ENCODE data around the gene FITM1. TPM values are rescaled to one million over a fixed set of nuclear protein-coding genes. Genes with fewer than 3 reads are reported as not detected.

The FITM1 gene
- polyA plus RNA-seq, 1 experiment, result not detected

DNA sequence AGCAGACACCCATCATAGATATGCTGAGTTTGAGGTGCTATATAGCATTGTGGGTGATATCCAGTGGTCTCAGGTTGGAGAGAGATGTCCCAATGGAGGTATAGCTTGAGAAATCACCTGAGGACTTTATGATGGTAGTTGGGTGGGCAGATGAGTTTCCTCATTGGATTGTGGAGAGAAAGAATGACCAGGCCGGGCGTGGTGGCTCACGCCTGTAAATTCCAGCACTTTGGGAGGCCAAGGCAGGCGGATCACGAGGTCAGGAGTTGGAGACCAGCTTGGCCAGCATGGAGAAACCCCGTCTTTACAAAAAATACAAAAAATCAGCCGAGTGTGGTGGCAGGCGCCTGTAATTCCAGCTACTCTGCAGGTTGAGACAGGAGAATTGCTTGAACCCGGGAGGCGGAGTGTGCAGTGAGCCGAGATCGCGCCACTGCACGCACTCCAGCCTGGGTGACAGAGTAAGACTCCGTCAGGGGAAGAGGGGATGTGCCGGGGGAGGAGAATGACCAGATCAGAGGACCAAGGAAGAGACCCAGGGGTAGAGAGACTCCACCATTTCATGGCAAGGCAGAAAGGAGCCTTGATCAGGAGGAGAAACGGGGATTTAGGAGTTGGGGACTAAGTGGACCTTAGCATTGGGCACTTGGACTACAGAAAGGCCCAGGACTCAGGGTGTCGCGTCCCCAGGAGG is 37.1 kb upstream of the FITM1 start:
- Histone ChIP-seq H3K27ac (ENCODE audit: low read depth, low read length) (peak overlapping the region; percentile 68), H3K9me3 (ENCODE audit: control insufficient read depth, insufficient read depth, low read length) (no peaks in the 10 kb centered on the region; the same call in 1 of the 2 replicates), H3K4me3 (ENCODE audit: low read depth, low read length) (peak overlapping the region; percentile 83), H3K27me3 (ENCODE audit: control insufficient read depth, insufficient read depth, low read length) (no peaks in the 10 kb centered on the region)
- ChIA-PET CTCF (interaction anchor here (0.6 to 9.9 kb wide), 10 partner anchors 13 to 533 kb away, joined by 3 to 212 read pairs (median 5); partner anchors contain the start of genes DCAF11 and NRL), POLR2A (interaction anchor here (0.6 to 3.1 kb wide), 5 partner anchors 9 to 41 kb away, joined by 3 to 36 read pairs (median 4); partner anchors contain the start of genes DCAF11 and NRL)
- no peak for DNase-seq (ENCODE audit: low read depth, low spot score)
- TF ChIP-seq, protein P1, sequence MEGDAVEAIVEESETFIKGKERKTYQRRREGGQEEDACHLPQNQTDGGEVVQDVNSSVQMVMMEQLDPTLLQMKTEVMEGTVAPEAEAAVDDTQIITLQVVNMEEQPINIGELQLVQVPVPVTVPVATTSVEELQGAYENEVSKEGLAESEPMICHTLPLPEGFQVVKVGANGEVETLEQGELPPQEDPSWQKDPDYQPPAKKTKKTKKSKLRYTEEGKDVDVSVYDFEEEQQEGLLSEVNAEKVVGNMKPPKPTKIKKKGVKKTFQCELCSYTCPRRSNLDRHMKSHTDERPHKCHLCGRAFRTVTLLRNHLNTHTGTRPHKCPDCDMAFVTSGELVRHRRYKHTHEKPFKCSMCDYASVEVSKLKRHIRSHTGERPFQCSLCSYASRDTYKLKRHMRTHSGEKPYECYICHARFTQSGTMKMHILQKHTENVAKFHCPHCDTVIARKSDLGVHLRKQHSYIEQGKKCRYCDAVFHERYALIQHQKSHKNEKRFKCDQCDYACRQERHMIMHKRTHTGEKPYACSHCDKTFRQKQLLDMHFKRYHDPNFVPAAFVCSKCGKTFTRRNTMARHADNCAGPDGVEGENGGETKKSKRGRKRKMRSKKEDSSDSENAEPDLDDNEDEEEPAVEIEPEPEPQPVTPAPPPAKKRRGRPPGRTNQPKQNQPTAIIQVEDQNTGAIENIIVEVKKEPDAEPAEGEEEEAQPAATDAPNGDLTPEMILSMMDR (IDR thresholded peaks at IDR 0.05; ENCODE audit: low read depth, low read length), result peak; percentile 8; the same call in 1 of the 2 replicates

DNA sequence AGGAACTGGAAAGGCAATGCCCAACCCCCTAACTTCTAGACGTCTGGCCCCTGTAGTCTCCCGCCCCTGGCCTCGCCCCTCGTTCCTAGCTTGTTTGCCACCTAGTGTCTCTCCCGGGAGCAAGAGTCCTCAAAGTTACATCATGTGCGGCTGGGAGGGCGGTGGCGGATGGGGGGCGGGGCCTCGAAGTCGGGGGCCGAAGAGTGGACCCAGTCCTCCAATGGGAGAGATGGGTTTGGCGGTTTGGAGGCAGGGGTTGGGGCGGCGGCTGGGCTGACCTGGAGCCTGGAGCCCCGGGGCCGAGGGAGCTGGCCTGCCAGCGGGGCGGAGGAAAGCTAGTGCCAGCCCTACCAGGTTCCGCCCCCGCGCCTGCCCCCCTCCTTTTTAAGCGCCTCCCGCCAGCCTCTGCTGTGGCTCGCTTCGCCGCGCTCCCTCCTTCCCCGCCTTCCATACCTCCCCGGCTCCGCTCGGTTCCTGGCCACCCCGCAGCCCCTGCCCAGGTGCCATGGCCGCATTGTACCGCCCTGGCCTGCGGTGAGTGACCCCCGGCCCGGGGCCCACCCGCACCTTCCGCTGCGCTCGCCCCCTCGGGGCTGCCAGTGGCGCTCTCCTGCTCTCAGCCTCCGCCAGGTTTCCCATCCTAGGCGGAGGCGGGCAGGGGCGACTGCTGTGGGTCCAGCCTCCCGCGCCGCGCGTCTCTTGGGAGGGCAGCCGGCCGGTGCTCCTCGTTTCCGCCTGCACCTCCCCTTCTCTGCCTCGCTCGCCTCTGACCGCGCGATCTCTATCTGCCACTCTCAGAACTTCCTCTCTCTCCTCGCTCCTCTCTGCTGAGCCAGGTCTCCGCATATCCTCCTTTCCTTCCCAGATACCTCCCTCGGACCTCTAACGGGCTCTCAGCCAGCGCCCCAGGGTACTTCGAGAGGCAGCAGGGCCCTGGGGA is 36.3 kb upstream of the FITM1 start, which contains the start of gene PCK2:
Gene PCK2, plus strand, starts transcription at position 411 of the 940 bp plus-strand sequence. Its CDS starts 95 bp downstream, at position 506.
- Histone ChIP-seq H3K4me3 (ENCODE audit: low read depth, low read length) (peak within 1 kb of the TSS; percentile 83), H3K9me3 (ENCODE audit: control insufficient read depth, insufficient read depth, low read length) (no peaks in the 10 kb centered on the region; the same call in 1 of the 2 replicates), H3K27ac (ENCODE audit: low read depth, low read length) (peak within 1 kb of the TSS; percentile 68), H3K27me3 (ENCODE audit: control insufficient read depth, insufficient read depth, low read length) (no peaks in the 10 kb centered on the region)
- ChIA-PET POLR2A (interaction anchor here (0.5 to 3.1 kb wide), 7 partner anchors 8 to 61 kb away, joined by 3 to 36 read pairs (median 4); partner anchors contain the start of genes DCAF11 and NRL), CTCF (interaction anchor here (0.6 to 9.9 kb wide), 8 partner anchors 12 to 534 kb away, joined by 3 to 212 read pairs (median 7); partner anchors contain the start of genes DCAF11 and NRL)
- TF ChIP-seq, protein P1 (IDR thresholded peaks at IDR 0.05; ENCODE audit: low read depth, low read length), result no peak
- peak; percentile 73 for DNase-seq (ENCODE audit: low read depth, low spot score)

DNA sequence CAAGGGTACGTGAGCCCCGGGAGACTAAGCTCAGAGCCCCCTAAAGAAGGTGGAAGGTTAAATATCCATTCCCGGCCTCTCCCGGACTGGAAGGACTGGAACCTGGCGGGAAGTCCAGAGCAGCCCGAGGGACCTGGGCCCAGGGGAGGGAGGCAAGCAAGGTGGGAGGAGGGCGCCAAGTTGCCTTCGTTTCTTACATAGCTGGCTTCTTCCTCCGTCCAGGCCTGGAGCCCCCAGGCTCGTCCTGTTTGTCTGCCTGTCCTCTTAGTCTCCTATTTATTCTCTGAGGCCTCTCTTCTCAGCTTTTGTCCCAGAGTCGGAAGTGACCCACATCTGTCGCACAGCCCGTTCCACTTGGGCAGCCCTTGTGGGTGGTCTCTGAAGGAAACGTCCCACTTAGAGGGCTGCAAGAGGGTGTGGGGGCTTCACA is 35.6 kb upstream of the FITM1 start:
- Histone ChIP-seq H3K27me3 (ENCODE audit: control insufficient read depth, insufficient read depth, low read length) (no peaks in the 10 kb centered on the region), H3K4me3 (ENCODE audit: low read depth, low read length) (peak overlapping the region; percentile 83), H3K9me3 (ENCODE audit: control insufficient read depth, insufficient read depth, low read length) (no peaks in the 10 kb centered on the region; the same call in 1 of the 2 replicates), H3K27ac (ENCODE audit: low read depth, low read length) (peak overlapping the region; percentile 68)
- DNase-seq (ENCODE audit: low read depth, low spot score), result no peak
- ChIA-PET POLR2A (interaction anchor here (1.0 to 3.1 kb wide), 4 partner anchors 10 to 37 kb away, joined by 3 to 36 read pairs (median 4); partner anchors contain the start of genes DCAF11 and NRL), CTCF (interaction anchor here (8.4 to 9.9 kb wide), 2 partner anchors 11 to 37 kb away, joined by 196 to 212 read pairs; no protein-coding TSS in a partner anchor)
- TF ChIP-seq, protein P1 (IDR thresholded peaks at IDR 0.05; ENCODE audit: low read depth, low read length), result no peak

DNA sequence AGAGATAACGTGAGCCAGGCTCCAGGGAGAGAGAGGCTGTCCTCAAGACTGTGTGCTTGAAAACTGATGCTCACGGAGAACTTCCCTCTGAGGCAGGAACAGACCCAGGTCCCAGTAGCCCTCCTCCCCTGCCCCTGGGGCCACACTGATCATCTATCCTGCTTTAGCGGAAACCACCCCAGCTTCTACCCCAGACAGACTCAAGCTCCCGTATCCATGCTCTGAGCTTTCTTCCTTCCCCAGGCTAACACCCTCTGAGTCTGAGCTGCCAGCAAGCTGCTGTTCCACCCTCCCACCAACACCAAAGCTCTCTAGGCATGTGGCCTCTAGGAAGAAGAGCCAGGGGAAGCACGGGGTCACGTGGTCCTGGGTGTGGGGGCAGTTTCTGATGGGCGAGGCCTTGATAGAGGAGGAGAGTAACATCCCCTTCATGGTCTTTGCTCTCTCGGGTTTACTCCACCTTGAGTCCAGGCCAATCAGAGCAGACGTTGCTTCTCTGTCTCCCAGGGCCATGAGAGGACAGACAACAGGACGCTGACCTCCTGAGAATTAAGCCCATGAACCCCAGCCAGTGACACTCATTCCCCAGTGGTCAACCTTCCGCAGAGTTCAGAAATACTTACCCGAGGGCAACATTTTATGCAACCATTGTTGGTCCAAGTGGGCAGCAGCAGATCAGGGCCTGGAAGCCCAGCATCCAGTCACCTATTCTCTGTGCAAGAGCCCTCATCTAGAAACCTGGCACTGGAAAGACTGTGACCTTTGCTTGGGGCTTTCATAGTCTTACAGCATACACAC is 35.0 kb upstream of the FITM1 start:
- POLR2A ChIA-PET, result interaction anchor here (1.0 to 3.1 kb wide), 4 partner anchors 10 to 37 kb away, joined by 3 to 36 read pairs (median 4); partner anchors contain the start of genes DCAF11 and NRL
- CTCF ChIA-PET, result interaction anchor here (8.4 to 9.9 kb wide), 2 partner anchors 11 to 38 kb away, joined by 196 to 212 read pairs; no protein-coding TSS in a partner anchor

More for the DNA sequence above, 35.0 kb upstream of the FITM1 start:
- TF ChIP-seq, protein P1 (IDR thresholded peaks at IDR 0.05; ENCODE audit: low read depth, low read length), result no peak
- no peak for DNase-seq (ENCODE audit: low read depth, low spot score)
- Histone ChIP-seq H3K4me3 (ENCODE audit: low read depth, low read length) (peak overlapping the region; percentile 83), H3K27me3 (ENCODE audit: control insufficient read depth, insufficient read depth, low read length) (no peaks in the 10 kb centered on the region), H3K9me3 (ENCODE audit: control insufficient read depth, insufficient read depth, low read length) (no peaks in the 10 kb centered on the region; the same call in 1 of the 2 replicates), H3K27ac (ENCODE audit: low read depth, low read length) (peak overlapping the region; percentile 68)
